NB4 (cell line): ENCODE data around the gene STARD10.

Source experiments
- MAX ChIP-seq: IDR thresholded peaks from 2 replicates; pipeline ENCODE4 v1.6.1; 2011; ENCODE audit warnings: low read depth, low read length
- MYC ChIP-seq: IDR thresholded peaks from 2 replicates; pipeline ENCODE4 v1.6.1; 2011; ENCODE audit warnings: low read depth, low read length
- POLR2A ChIP-seq: IDR thresholded peaks from 2 replicates; pipeline ENCODE4 v1.6.1; 2011; ENCODE audit warnings: mild to moderate bottlenecking; ENCODE audit not compliant: insufficient read length; ENCODE audit errors: extremely low read depth
- TF ChIP-seq, protein P1 (sequence below): IDR thresholded peaks from one replicate; pipeline ENCODE4 v1.5.1; 2012; ENCODE audit warnings: low read depth, low read length

GRCh38 chr11:72718101-72718501 is 75.7 kb downstream of the STARD10 start:
- TF ChIP-seq, protein P1, sequence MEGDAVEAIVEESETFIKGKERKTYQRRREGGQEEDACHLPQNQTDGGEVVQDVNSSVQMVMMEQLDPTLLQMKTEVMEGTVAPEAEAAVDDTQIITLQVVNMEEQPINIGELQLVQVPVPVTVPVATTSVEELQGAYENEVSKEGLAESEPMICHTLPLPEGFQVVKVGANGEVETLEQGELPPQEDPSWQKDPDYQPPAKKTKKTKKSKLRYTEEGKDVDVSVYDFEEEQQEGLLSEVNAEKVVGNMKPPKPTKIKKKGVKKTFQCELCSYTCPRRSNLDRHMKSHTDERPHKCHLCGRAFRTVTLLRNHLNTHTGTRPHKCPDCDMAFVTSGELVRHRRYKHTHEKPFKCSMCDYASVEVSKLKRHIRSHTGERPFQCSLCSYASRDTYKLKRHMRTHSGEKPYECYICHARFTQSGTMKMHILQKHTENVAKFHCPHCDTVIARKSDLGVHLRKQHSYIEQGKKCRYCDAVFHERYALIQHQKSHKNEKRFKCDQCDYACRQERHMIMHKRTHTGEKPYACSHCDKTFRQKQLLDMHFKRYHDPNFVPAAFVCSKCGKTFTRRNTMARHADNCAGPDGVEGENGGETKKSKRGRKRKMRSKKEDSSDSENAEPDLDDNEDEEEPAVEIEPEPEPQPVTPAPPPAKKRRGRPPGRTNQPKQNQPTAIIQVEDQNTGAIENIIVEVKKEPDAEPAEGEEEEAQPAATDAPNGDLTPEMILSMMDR = no peak
- TF ChIP-seq POLR2A = no peak
- no peak for TF ChIP-seq MYC
- TF ChIP-seq MAX = no peak
